ENCODE measurements around the gene DMXL2. TPM values are rescaled to one million over a fixed set of nuclear protein-coding genes. Genes with fewer than 3 reads are reported as not detected.
"Not testable (repeated sequence)": the region's sequence is repeated elsewhere in the genome, so short reads cannot be mapped to it uniquely, and the experiment has no call there.

DMXL2 gene
- total RNA-seq, 1 donor from 2014 or later = 8.9 TPM

- DNase-seq (ENCODE audit: low read depth in 2 of 2) = peak in 1 of 2 donors; percentile 37
These were observed 127.9 kb downstream of the DMXL2 start for GRCh38 chr15:51494411-51495314.

DNA sequence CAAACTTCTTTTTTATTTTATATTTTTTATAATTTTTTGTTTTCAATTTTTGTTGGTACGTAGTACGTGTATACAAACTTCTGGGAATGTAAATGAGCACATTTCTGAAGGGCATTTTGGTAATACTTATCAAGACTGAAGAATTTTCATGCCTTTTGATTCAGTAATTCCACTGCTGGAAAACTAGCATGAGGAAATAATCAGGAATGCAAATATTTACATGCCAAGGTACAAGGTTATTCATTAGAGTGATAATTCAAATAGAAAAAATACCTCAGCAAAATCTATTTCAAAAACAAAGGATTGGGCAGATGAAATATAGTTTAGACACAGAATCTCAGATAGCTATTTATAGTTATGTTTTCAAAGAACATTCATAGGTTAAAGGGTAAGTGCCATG is 128.7 kb downstream of the DMXL2 start:
- DNase-seq (ENCODE audit: low read depth in 2 of 2) = no peak

DNA sequence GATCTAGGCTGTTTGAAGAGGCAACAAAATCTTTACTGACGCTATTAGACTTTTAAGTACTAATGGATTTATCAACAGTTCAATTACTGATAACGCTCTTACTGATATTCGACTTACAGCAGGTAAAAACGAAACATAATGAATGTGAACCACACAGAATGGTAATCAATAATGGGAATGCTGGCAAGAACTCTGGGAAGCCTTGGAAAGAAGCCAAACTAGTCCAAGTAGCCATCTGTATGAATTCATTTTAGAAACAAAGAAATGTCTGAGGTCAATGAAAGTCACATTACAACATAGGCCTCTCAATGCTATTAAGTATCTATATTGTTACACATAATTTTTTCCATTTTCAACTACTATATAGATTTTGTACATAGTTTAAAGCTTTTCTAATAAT is 130.0 kb downstream of the DMXL2 start:
- DNase-seq (ENCODE audit: low read depth in 2 of 2) = peak in 1 of 2 donors; percentile 15

DNA sequence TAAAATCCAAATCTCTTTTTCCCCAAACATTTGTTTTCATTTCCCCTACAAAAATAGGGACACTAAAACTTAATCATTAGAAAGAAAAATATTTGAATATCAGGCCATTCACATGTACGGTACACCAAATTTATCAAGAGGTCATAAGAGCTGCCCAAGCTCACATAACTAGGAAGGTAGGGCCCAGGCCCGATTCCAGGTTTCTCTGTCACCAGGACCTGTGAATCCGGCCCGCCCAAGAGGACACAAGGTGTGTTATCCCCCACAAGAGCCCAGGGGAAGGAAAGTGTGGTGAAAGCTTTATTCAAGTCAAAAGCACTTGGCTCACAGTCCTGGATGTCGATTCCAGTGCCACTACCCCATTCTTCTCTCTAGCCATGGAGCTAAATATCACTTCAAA is 130.6 kb downstream of the DMXL2 start:
- no peak for DNase-seq (ENCODE audit: low read depth in 2 of 2)

GRCh38 chr15:51484781-51485180 is 137.8 kb downstream of the DMXL2 start:
- no peak for DNase-seq (ENCODE audit: low read depth in 2 of 2)

DNA sequence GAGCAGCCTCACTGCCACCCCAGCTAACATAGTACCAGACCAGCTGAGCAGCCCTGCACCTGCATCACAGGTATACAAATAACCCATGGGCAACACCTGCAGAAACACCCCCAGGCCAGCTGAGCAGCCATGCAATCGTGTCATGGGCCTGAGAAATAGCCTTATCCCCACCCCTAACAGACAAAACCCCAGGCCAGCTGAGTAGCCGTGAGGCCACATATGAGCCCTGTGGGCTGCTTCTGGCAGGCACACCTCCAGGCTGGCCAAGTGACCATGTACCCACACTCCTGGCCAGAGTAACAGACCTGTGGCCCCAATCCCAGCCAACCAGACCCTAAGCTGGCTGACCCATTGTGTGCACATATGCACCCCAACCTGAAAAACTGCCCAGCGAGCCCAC is 138.6 kb downstream of the DMXL2 start:
- DNase-seq (ENCODE audit: low read depth in 2 of 2) = no peak

DNA sequence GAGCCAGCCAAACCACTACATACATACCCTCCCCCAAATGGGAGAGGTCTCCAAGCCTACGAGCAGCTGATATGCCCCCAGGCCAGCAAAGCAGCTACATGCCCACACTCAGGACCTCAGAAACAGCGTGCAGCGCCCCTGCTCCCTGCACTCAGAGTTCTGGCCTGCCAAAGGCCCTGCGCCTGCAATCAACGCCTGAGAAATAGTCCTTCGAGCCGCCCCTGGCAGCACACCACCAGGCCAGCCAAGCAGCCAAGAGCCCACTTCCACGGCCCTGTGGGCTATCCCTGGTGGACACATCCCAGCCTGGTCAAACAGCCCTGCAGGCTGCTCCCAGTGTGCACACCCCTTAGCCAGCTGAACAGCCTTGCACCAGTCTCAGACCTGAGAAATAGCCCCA is 139.1 kb downstream of the DMXL2 start:
- no peak for DNase-seq (ENCODE audit: low read depth in 2 of 2)

- no peak for DNase-seq (ENCODE audit: low read depth in 2 of 2)
These were observed 146.8 kb downstream of the DMXL2 start for GRCh38 chr15:51475736-51476135.

- no peak for DNase-seq (ENCODE audit: low read depth in 2 of 2)
These were observed 152.1 kb downstream of the DMXL2 start for GRCh38 chr15:51470512-51470911.

DNA sequence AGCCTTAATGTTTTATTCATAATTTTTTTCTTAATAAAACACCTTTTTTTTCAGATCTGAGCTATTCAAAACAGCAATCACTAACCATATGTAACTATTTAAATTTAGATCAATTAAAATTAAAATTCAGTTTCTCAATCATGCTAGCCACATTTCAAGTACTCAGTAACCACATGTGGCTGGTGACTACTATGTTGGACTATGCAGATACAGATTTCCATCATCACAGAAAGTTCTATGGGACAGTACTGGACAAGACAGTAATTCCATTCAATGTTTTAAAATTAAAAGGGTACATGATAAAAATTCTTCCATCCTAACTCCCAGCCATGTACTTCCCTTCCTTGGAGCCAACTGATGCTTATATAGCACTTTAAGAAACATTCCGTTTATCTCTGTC is 161.8 kb downstream of the DMXL2 start:
- no peak for DNase-seq (ENCODE audit: low read depth in 2 of 2)

DNA sequence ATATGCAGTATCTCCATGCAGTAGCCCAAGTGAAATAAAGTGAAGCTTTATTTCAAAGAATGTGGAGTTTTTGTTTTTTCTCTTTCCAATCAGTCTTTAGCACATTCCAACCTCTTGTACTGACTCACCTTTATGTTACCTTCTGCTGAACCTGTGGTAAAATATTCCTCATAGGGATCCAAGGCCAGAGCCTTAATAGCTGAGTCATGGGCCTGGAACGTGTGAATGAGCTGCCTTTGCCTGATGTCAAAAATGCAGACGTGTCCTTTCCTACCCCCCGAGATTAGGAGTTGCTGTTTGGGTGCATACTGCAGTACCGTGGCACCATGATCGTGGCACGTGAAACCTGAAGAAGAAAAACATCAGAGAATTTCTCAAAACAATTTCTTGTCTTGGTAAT is 172.6 kb downstream of the DMXL2 start:
- no peak for DNase-seq (ENCODE audit: low read depth in 2 of 2)

DNA sequence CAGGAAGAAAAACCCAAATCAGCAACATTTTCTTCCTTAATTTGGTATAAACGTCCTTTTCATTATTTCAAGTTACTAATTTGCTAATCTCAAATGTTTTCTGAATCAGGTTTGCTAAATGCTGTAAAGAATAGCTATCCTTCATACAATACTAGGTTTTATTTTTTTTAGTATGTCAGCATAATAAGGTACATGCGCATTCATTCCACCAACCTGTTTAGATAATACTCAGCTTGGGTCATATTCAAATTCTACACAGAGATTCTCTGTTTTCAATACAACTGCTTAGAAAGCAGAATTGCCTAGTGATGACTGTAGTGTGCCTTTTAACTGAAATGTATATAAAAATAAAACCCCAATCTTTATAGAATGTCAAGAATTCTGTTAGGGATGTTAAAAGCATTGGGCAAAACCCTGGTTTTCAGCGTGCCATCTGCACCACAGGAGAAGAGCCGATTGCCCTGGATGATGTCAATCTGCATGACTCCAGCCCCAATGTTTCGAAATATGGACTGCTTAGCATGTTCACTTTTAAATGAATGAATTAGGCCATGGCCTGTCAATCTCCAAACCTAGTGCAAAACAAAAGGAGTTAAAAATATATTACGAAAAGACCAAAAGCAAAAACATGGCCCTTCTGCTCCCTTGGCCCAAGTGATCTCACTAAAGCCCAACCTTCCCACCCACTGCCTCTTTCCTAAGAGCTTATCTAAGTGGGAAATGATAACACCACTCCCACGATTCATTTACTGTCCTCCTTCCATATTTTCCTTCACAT is 173.8 kb downstream of the DMXL2 start:
- no peak for DNase-seq (ENCODE audit: low read depth in 2 of 2)

DNA sequence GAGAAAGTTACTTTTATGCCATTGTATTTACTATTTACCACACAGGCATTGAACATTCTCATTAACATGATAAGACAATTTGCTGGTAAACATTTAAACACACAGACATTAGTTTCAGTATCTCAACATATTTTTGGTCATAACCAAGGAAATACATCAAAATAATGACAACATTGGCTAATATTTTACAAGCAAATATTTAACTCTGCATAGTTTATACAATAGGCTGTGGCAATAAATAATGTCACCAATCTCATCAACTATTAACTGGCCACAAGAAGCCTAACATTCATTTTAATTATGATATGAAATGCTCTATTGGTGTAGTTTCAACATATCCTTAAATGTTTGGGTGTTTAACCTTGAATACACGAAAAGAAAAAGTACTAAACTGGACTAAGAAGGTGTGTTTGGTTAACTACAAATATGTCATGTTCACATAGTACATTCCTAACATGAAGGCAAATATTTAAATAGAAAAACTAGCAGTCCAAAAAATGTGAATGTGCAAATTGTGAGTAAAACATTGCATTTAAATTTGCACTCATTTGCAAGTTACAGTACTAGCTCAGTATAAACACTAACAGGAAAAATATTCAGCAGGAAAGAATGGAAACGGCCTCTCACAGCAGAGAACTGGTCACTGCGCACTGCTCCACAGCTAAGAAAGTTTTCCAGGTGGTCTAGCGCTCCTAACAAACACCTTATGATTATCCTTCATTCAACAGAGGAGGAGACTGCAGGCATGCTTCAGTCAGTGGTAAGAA is 174.5 kb downstream of the DMXL2 start:
- no peak for DNase-seq (ENCODE audit: low read depth in 2 of 2)

DNA sequence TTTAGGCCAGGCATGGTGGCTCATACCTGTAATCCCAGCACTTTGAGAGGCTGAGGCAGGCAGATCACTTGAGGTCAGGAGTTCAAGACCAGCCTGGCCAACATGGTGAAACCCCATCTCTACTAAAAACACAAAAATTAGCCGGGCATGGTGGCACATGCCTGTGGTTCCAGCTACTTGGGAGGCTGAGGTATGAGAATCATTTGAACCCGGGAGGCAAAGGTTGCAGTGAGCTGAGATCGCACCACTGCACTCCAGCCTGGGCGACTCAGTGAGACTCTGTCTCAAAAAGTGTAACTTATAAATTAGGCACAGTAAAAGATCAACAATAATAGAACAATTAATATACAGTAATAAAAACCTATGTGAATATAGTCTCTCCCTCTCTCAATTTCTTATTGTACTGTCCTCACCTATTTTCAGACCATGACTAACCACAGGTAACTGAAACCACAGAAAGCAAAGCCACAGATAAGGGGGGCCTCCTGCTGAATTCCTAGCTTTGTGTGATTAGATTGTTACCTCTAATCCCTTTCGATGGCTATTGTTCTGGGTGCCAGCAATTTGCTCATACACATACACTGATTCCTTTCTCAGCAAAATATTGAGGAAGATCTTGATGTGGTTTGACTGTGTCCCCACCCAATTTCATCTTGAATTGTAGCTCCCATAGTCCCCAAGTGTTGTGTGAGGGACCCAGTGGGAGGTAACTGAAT is 176.4 kb downstream of the DMXL2 start:
- DNase-seq (ENCODE audit: low read depth in 2 of 2) = not testable (repeated sequence)

DNA sequence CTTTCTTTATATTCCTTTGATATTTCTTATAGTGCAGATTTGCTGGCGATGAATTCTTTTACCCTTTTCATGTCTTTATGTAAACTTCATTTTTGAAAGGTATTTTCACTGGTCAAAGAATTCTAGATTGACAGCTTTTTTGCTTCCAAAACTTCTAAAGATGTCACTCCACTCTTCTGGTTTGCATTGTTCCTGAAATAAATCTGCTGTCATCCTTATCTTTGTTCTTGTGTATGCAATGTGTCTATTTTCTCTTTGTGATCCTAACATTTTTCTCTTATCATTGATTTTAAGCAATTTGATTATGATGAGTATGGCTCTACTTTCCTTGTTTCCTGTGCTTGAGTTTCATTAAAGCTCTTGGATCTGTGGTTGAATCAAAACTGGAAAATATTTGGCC is 177.8 kb downstream of the DMXL2 start:
- DNase-seq (ENCODE audit: low read depth in 2 of 2) = no peak

DNA sequence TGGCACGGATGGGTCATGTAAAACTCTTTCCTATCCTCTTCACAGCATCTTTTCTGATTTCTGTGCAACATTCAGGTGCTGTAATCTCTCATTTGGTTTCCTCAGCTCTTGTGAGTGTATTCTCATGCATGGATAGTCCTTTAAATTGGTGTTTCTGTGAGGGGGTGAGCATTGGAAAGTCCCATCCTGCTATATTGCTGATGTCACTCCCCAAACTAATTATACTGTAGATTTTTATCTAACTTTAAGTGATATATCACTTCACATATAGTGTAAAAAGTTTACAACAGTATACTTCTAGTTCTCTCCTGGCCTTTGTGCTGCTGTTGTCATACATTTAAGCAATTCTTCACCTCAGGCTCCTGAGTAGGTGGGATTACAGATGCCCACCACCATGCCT is 178.5 kb downstream of the DMXL2 start:
- no peak for DNase-seq (ENCODE audit: low read depth in 2 of 2)

GRCh38 chr15:51443282-51443914 is 179.2 kb downstream of the DMXL2 start:
- DNase-seq (ENCODE audit: low read depth in 2 of 2) = no peak

GRCh38 chr15:51438526-51438925 is 184.0 kb downstream of the DMXL2 start:
- DNase-seq (ENCODE audit: low read depth in 2 of 2) = no peak

GRCh38 chr15:51425517-51426040 is 197.0 kb downstream of the DMXL2 start:
- peak in 1 of 2 donors; percentile 7 for DNase-seq (ENCODE audit: low read depth in 2 of 2)

- DNase-seq (ENCODE audit: low read depth in 2 of 2) = peak in 1 of 2 donors; percentile 34
These were observed 197.8 kb downstream of the DMXL2 start for GRCh38 chr15:51424780-51425179.
